Loucy (cell line): ENCODE data around the gene MRPL49.

Source experiments
- H2AFZ ChIP-seq: fragments of 200-600 bp; sonication (generic); 2 replicates; pipeline ENCODE4 v1.6.0; 2016; ENCODE audit warnings: antibody characterized with exemption, mild to moderate bottlenecking, low read length, moderate library complexity
- H3F3A ChIP-seq: fragments of 200-600 bp; 2 replicates; pipeline ENCODE4 v1.6.0; 2016; ENCODE audit warnings: antibody characterized with exemption, low read depth, mild to moderate bottlenecking
- H3K27me3 ChIP-seq: fragments of 200-600 bp; sonication (generic); 2 replicates; pipeline ENCODE4 v1.6.1; 2014; ENCODE audit warnings: low read length, mild to moderate bottlenecking; ENCODE audit not compliant: insufficient read depth, poor library complexity, severe bottlenecking
- H3K36me3 ChIP-seq: fragments of 200-600 bp; sonication (generic); 2 replicates; pipeline ENCODE4 v1.6.1; 2016; ENCODE audit warnings: low read length; ENCODE audit not compliant: insufficient read depth
- H3K4me1 ChIP-seq: fragments of 200-600 bp; sonication (generic); 2 replicates; pipeline ENCODE4 v1.5.1; 2014; ENCODE audit warnings: low read length, mild to moderate bottlenecking; ENCODE audit not compliant: insufficient read depth, poor library complexity, severe bottlenecking
- H3K4me2 ChIP-seq: fragments of 200-600 bp; sonication (generic); 2 replicates; pipeline ENCODE4 v1.6.0; 2014; ENCODE audit warnings: antibody characterized with exemption, low read length, low read depth, mild to moderate bottlenecking; ENCODE audit not compliant: poor library complexity, severe bottlenecking
- H3K4me3 ChIP-seq: fragments of 200-600 bp; sonication (generic); 2 replicates; pipeline ENCODE4 v1.5.1; 2014; ENCODE audit warnings: low read length, mild to moderate bottlenecking, mixed read lengths; ENCODE audit not compliant: poor library complexity, severe bottlenecking
- H3K79me2 ChIP-seq: fragments of 200-600 bp; sonication (generic); 2 replicates; pipeline ENCODE4 v1.6.1; 2014; ENCODE audit warnings: low read length; ENCODE audit not compliant: insufficient read depth
- H3K9ac ChIP-seq: fragments of 200-600 bp; sonication (generic); 2 replicates; pipeline ENCODE4 v1.6.0; 2014; ENCODE audit warnings: mild to moderate bottlenecking, low read depth, low read length, moderate library complexity; ENCODE audit not compliant: poor library complexity, severe bottlenecking
- H3K9me2 ChIP-seq: fragments of 200-600 bp; sonication (generic); replicated peaks from 2 replicates; pipeline ENCODE4 v1.6.1; 2016; ENCODE audit warnings: low read depth, low read length, mixed read lengths
- H3K9me3 ChIP-seq: fragments of 200-600 bp; sonication (generic); 2 replicates; pipeline ENCODE4 v1.6.1; 2014; ENCODE audit warnings: mild to moderate bottlenecking, antibody characterized with exemption, low read length, low read depth; ENCODE audit not compliant: insufficient read depth
- H4K20me1 ChIP-seq: fragments of 200-600 bp; sonication (generic); 2 replicates; pipeline ENCODE4 v1.6.0; 2014; ENCODE audit warnings: antibody characterized with exemption, low read length, mild to moderate bottlenecking; ENCODE audit not compliant: insufficient read depth, poor library complexity, severe bottlenecking
- CTCF ChIP-seq: fragments of 200-600 bp; sonication (generic); conservative IDR thresholded peaks from 2 replicates; pipeline ENCODE4 v1.5.1; 2014; ENCODE audit warnings: mild to moderate bottlenecking, antibody characterized with exemption, low read length
- EZH2phosphoT487 ChIP-seq: fragments of 200-600 bp; IDR thresholded peaks from 2 replicates; pipeline ENCODE4 v1.6.1; 2018; ENCODE audit warnings: antibody characterized with exemption, mild to moderate bottlenecking, moderate library complexity, borderline replicate concordance

Gene MRPL49

GRCh38 chr11:65078151-65078550 is 44.0 kb upstream of the MRPL49 start:
- H3K4me2 ChIP-seq, result peak overlapping the region; percentile 68
- peaks cover 20% of the 10 kb centered on the region; the same call in 1 of the 2 replicates for H3K36me3 ChIP-seq
- peak overlapping the region; percentile 51 for H3K4me3 ChIP-seq
- TF ChIP-seq CTCF (peak; percentile 79), EZH2phosphoT487 (no peak)
- H3K9ac ChIP-seq, result peak overlapping the region; percentile 36
- no peaks in the 10 kb centered on the region for H3F3A ChIP-seq
- no peaks in the 10 kb centered on the region for H3K9me2 ChIP-seq
- peaks cover 72% of the 10 kb centered on the region for H3K79me2 ChIP-seq
- peaks cover 19% of the 10 kb centered on the region for H4K20me1 ChIP-seq
- no peaks in the 10 kb centered on the region for H3K27me3 ChIP-seq
- H3K4me1 ChIP-seq, result peaks cover 31% of the 10 kb centered on the region
- no peak overlapping the region for H2AFZ ChIP-seq
- no peaks in the 10 kb centered on the region for H3K9me3 ChIP-seq

GRCh38 chr11:65078786-65079342 is 43.3 kb upstream of the MRPL49 start:
- Histone ChIP-seq H3K27me3 (no peaks in the 10 kb centered on the region), H3K4me2 (peak overlapping the region; percentile 68), H3K36me3 (peaks cover 20% of the 10 kb centered on the region; the same call in 1 of the 2 replicates), H3K9me3 (no peaks in the 10 kb centered on the region), H4K20me1 (peaks cover 19% of the 10 kb centered on the region), H2AFZ (no peak overlapping the region), H3K9ac (peak overlapping the region; percentile 47), H3F3A (no peaks in the 10 kb centered on the region), H3K79me2 (peaks cover 79% of the 10 kb centered on the region), H3K9me2 (no peaks in the 10 kb centered on the region), H3K4me3 (peak overlapping the region; percentile 51), H3K4me1 (peaks cover 33% of the 10 kb centered on the region)
- TF ChIP-seq EZH2phosphoT487 (no peak), CTCF (no peak)

GRCh38 chr11:65083134-65083833 is 38.8 kb upstream of the MRPL49 start:
- Histone ChIP-seq H3K4me3 (peak overlapping the region; percentile 82), H3K4me2 (peak overlapping the region; percentile 77), H3K4me1 (peaks cover 34% of the 10 kb centered on the region), H3K79me2 (peaks cover 74% of the 10 kb centered on the region), H3K9me3 (no peaks in the 10 kb centered on the region), H3K27me3 (no peaks in the 10 kb centered on the region), H4K20me1 (peaks cover 14% of the 10 kb centered on the region), H3K9me2 (no peaks in the 10 kb centered on the region), H3F3A (no peaks in the 10 kb centered on the region), H2AFZ (peak overlapping the region; percentile 68), H3K36me3 (peaks cover 14% of the 10 kb centered on the region; the same call in 1 of the 2 replicates), H3K9ac (peak overlapping the region; percentile 87)
- no peak for TF ChIP-seq CTCF
- no peak for TF ChIP-seq EZH2phosphoT487
